KMS-11 (cell line): ENCODE results near the gene ANKRD50.

Experiments
- H2AFZ ChIP-seq: fragments of 200-600 bp; sonication (generic); 2 replicates; pipeline ENCODE4 v1.6.1; 2016; ENCODE audit warnings: antibody characterized with exemption, mixed run types, low read depth
- H3K27ac ChIP-seq: fragments of 200-600 bp; sonication (generic); 2 replicates; pipeline ENCODE4 v1.6.1; 2016; ENCODE audit warnings: mild to moderate bottlenecking, mixed run types
- H3K27me3 ChIP-seq: fragments of 200-600 bp; sonication (generic); 2 replicates; pipeline ENCODE4 v1.6.1; 2017; ENCODE audit warnings: mild to moderate bottlenecking, low read depth, mixed run types, moderate library complexity; ENCODE audit not compliant: insufficient read depth
- H3K36me3 ChIP-seq: fragments of 200-600 bp; sonication (generic); 2 replicates; pipeline ENCODE4 v1.6.1; 2017; ENCODE audit warnings: mild to moderate bottlenecking, mixed run types; ENCODE audit not compliant: insufficient read depth
- H3K4me1 ChIP-seq: fragments of 200-600 bp; sonication (generic); 2 replicates; pipeline ENCODE4 v1.6.1; 2016; ENCODE audit warnings: mild to moderate bottlenecking, low read depth, mixed run types; ENCODE audit not compliant: poor library complexity, severe bottlenecking
- H3K4me2 ChIP-seq: fragments of 200-600 bp; sonication (generic); 2 replicates; pipeline ENCODE4 v1.7.0; 2016; ENCODE audit warnings: mild to moderate bottlenecking, mixed run types
- H3K4me3 ChIP-seq: fragments of 200-600 bp; sonication (generic); IDR thresholded peaks from 2 replicates; pipeline ENCODE4 v1.6.1; 2017; ENCODE audit warnings: low read depth, low read length, mixed read lengths; ENCODE audit not compliant: insufficient read depth
- H3K79me2 ChIP-seq: fragments of 200-600 bp; sonication (generic); 2 replicates; pipeline ENCODE4 v1.6.1; 2016; ENCODE audit warnings: low read depth, mixed run types; ENCODE audit not compliant: insufficient read depth
- H3K9ac ChIP-seq: fragments of 200-600 bp; sonication (generic); 2 replicates; pipeline ENCODE4 v1.6.1; 2016; ENCODE audit warnings: mild to moderate bottlenecking, mixed run types
- H4K20me1 ChIP-seq: fragments of 200-600 bp; sonication (generic); 2 replicates; pipeline ENCODE4 v1.6.1; 2016; ENCODE audit warnings: mild to moderate bottlenecking, mixed run types; ENCODE audit not compliant: insufficient read depth
- CTCF ChIP-seq: fragments of 200-600 bp; sonication (generic); conservative IDR thresholded peaks from 2 replicates; pipeline ENCODE4 v1.6.1; 2017; ENCODE audit warnings: low read depth, mild to moderate bottlenecking, antibody characterized with exemption, low read length, moderate library complexity, mixed read lengths

The ANKRD50 gene

GRCh38 chr4:124644621-124645020, 67.9 kb downstream of the ANKRD50 start:
- Histone ChIP-seq H3K4me2 (no peak overlapping the region), H2AFZ (no peak overlapping the region), H4K20me1 (no peaks in the 10 kb centered on the region), H3K4me3 (no peak overlapping the region), H3K9ac (no peak overlapping the region), H3K36me3 (no peaks in the 10 kb centered on the region), H3K79me2 (no peaks in the 10 kb centered on the region), H3K4me1 (no peaks in the 10 kb centered on the region), H3K27me3 (no peaks in the 10 kb centered on the region), H3K27ac (no peak overlapping the region)
- no peak for TF ChIP-seq CTCF

- no peak for TF ChIP-seq CTCF
- Histone ChIP-seq H3K4me3 (no peak overlapping the region), H3K4me2 (no peak overlapping the region), H3K36me3 (no peaks in the 10 kb centered on the region), H3K4me1 (no peaks in the 10 kb centered on the region), H3K27me3 (no peaks in the 10 kb centered on the region), H4K20me1 (no peaks in the 10 kb centered on the region), H3K9ac (no peak overlapping the region), H2AFZ (no peak overlapping the region), H3K79me2 (no peaks in the 10 kb centered on the region), H3K27ac (no peak overlapping the region)
Observed at GRCh38 chr4:124642846-124643245, 69.7 kb downstream of the ANKRD50 start.

DNA sequence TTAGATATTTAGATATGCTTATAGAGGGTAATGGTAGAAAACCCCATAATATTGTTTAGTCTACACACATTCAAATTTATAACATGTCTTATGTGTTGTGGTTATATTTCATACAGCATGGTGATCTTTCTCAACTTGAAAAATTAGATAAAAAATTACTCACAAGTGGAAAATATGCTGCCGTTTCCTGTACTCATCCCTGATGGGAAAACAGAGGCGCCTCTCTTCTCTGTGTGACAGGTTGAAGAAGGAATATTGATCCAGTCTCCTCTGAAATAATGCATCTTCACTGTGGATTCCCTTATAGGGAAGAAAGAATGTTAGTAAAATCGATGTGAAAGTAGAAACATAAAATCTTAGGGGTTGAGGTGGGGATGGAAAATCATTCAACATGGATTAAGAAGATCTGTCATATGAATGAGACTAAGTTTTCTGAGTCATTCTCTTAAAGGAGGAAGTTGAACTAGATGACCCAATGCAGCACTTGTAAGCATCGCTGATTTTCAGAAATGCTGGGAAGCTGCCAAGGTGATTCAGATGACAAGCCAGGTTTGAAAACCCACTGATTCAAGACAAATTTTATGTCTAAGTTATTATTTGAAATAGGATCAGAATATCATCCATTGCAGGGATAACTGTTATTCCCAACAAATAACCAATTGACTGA, 70.7 kb downstream of the ANKRD50 start:
- H3K27ac ChIP-seq: no peak overlapping the region
- H3K9ac ChIP-seq: no peak overlapping the region
- H3K79me2 ChIP-seq: no peaks in the 10 kb centered on the region
- no peak overlapping the region for H3K4me3 ChIP-seq
- TF ChIP-seq CTCF: no peak
- H3K4me1 ChIP-seq: no peaks in the 10 kb centered on the region
- no peaks in the 10 kb centered on the region for H3K36me3 ChIP-seq
- no peak overlapping the region for H2AFZ ChIP-seq
- H3K4me2 ChIP-seq: no peak overlapping the region
- no peaks in the 10 kb centered on the region for H4K20me1 ChIP-seq
- no peaks in the 10 kb centered on the region for H3K27me3 ChIP-seq

DNA sequence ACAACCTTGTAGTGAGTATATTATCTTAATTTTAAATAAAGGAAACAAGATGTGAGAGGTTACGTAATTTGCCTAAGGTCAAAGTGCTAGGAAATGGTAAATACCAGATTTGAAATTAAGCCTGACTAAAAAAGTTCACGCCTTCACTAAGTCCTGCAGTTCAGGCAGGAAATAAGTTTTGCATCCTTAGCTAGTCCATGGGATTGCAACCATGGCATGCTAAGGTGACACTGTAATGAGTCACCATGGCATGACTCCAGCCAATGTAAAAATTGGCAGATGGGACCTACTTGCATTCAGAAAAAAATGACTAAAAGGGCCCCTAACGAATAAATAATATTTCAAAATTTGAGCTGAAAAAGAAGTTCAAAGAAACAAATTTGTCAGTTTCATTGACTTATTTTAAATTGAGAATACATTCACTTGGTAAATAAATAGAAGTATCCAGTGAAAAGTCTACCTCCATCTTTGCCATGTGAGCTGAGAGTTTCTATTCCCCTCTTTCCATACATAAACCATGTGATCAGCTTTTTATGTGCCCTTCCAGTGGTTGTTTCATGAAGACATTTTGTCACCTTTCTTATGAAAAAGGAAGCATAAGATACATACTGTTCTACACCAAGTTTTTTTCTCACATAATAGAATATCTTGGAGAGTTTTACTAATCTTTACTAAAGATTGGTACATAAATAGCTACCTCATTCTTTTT, 72.4 kb downstream of the ANKRD50 start:
- Histone ChIP-seq H3K4me2 (no peak overlapping the region), H3K9ac (no peak overlapping the region), H2AFZ (no peak overlapping the region), H4K20me1 (no peaks in the 10 kb centered on the region), H3K79me2 (no peaks in the 10 kb centered on the region), H3K27ac (no peak overlapping the region), H3K4me3 (no peak overlapping the region), H3K4me1 (no peaks in the 10 kb centered on the region), H3K27me3 (no peaks in the 10 kb centered on the region), H3K36me3 (no peaks in the 10 kb centered on the region)
- TF ChIP-seq CTCF: no peak
